MM.1S (cell line): ENCODE data around the gene FCHO1.

Experiments used
- DNase-seq: peaks from one replicate; pipeline ENCODE4 v3.0.0-alpha.2; 2015
- H2AFZ ChIP-seq: fragments of 300-600 bp; sonication (generic); 2 replicates; pipeline ENCODE4 v1.6.0; 2016; ENCODE audit warnings: antibody characterized with exemption, low read length
- H3F3A ChIP-seq: fragments of 300-600 bp; sonication (generic); 2 replicates; pipeline ENCODE4 v1.6.1; 2016; ENCODE audit warnings: mild to moderate bottlenecking, antibody characterized with exemption, low read length, moderate library complexity, mixed read lengths; ENCODE audit not compliant: insufficient read depth
- H3K27ac ChIP-seq: fragments of 300-600 bp; sonication (generic); 2 replicates; pipeline ENCODE4 v1.5.1; 2016; ENCODE audit warnings: mild to moderate bottlenecking, low read length
- H3K27me3 ChIP-seq: fragments of 300-600 bp; sonication (generic); replicated peaks from 2 replicates; pipeline ENCODE4 v1.6.0; 2016; ENCODE audit warnings: low read length; ENCODE audit not compliant: insufficient read depth
- H3K36me3 ChIP-seq: fragments of 300-600 bp; sonication (generic); replicated peaks from 2 replicates; pipeline ENCODE4 v1.6.1; 2016; ENCODE audit warnings: mild to moderate bottlenecking, low read length, mixed read lengths; ENCODE audit not compliant: insufficient read depth
- H3K4me1 ChIP-seq: fragments of 300-600 bp; sonication (generic); 2 replicates; pipeline ENCODE4 v1.6.1; 2016; ENCODE audit warnings: low read length, mixed read lengths
- H3K4me2 ChIP-seq: fragments of 300-600 bp; sonication (generic); 2 replicates; pipeline ENCODE4 v1.6.0; 2016; ENCODE audit warnings: low read depth, low read length
- H3K4me3 ChIP-seq: fragments of 300-600 bp; sonication (generic); 2 replicates; pipeline ENCODE4 v1.5.1; 2016; ENCODE audit warnings: low read length, mixed read lengths
- H3K79me2 ChIP-seq: fragments of 300-600 bp; sonication (generic); 2 replicates; pipeline ENCODE4 v1.6.1; 2016; ENCODE audit warnings: mixed run types, low read length, mixed read lengths
- H3K9ac ChIP-seq: fragments of 300-600 bp; sonication (generic); 2 replicates; pipeline ENCODE4 v1.6.1; 2016; ENCODE audit warnings: low read length, mixed read lengths
- H3K9me2 ChIP-seq: fragments of 300-600 bp; sonication (generic); replicated peaks from 2 replicates; pipeline ENCODE4 v1.6.1; 2016; ENCODE audit warnings: mild to moderate bottlenecking, low read length, mixed read lengths; ENCODE audit not compliant: insufficient read depth
- H3K9me3 ChIP-seq: fragments of 300-600 bp; sonication (generic); replicated peaks from 2 replicates; pipeline ENCODE4 v1.6.1; 2016; ENCODE audit warnings: mild to moderate bottlenecking, low read length, mixed read lengths; ENCODE audit not compliant: insufficient read depth
- H4K20me1 ChIP-seq: fragments of 300-600 bp; sonication (generic); 2 replicates; pipeline ENCODE4 v1.6.1; 2016; ENCODE audit warnings: mild to moderate bottlenecking, low read length, moderate library complexity, mixed read lengths; ENCODE audit not compliant: insufficient read depth
- EZH2 ChIP-seq: fragments of 300-600 bp; sonication (generic); optimal IDR thresholded peaks from 2 replicates; pipeline ENCODE3; 2017; ENCODE audit warnings: low read depth, mild to moderate bottlenecking, antibody characterized with exemption, low read length, mixed read lengths
- EZH2phosphoT487 ChIP-seq: fragments of 300-600 bp; sonication (generic); IDR thresholded peaks from 2 replicates; pipeline ENCODE4 v1.6.1; 2018; ENCODE audit warnings: antibody characterized with exemption, low read length
- TF ChIP-seq, protein P1 (sequence below): fragments of 300-600 bp; sonication (generic); IDR thresholded peaks from 2 replicates; pipeline ENCODE4 v1.5.1; 2016; ENCODE audit warnings: antibody characterized with exemption, low read length, mixed read lengths

The FCHO1 gene

GRCh38 chr19:17834350-17835181 lies 83.3 kb downstream of the FCHO1 start:
- Histone ChIP-seq H4K20me1 (no peaks in the 10 kb centered on the region), H3K4me1 (no peaks in the 10 kb centered on the region), H3K4me2 (no peak overlapping the region), H3K27me3 (no peaks in the 10 kb centered on the region), H3K9ac (no peak overlapping the region), H3K79me2 (no peaks in the 10 kb centered on the region), H3K4me3 (no peak overlapping the region), H3F3A (no peaks in the 10 kb centered on the region), H3K27ac (no peak overlapping the region), H3K9me2 (no peaks in the 10 kb centered on the region), H3K36me3 (no peaks in the 10 kb centered on the region), H3K9me3 (no peaks in the 10 kb centered on the region), H2AFZ (no peak overlapping the region)
- TF ChIP-seq, protein P1, sequence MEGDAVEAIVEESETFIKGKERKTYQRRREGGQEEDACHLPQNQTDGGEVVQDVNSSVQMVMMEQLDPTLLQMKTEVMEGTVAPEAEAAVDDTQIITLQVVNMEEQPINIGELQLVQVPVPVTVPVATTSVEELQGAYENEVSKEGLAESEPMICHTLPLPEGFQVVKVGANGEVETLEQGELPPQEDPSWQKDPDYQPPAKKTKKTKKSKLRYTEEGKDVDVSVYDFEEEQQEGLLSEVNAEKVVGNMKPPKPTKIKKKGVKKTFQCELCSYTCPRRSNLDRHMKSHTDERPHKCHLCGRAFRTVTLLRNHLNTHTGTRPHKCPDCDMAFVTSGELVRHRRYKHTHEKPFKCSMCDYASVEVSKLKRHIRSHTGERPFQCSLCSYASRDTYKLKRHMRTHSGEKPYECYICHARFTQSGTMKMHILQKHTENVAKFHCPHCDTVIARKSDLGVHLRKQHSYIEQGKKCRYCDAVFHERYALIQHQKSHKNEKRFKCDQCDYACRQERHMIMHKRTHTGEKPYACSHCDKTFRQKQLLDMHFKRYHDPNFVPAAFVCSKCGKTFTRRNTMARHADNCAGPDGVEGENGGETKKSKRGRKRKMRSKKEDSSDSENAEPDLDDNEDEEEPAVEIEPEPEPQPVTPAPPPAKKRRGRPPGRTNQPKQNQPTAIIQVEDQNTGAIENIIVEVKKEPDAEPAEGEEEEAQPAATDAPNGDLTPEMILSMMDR: no peak
- TF ChIP-seq EZH2 (no peak), EZH2phosphoT487 (no peak)
- no peak for DNase-seq

DNA sequence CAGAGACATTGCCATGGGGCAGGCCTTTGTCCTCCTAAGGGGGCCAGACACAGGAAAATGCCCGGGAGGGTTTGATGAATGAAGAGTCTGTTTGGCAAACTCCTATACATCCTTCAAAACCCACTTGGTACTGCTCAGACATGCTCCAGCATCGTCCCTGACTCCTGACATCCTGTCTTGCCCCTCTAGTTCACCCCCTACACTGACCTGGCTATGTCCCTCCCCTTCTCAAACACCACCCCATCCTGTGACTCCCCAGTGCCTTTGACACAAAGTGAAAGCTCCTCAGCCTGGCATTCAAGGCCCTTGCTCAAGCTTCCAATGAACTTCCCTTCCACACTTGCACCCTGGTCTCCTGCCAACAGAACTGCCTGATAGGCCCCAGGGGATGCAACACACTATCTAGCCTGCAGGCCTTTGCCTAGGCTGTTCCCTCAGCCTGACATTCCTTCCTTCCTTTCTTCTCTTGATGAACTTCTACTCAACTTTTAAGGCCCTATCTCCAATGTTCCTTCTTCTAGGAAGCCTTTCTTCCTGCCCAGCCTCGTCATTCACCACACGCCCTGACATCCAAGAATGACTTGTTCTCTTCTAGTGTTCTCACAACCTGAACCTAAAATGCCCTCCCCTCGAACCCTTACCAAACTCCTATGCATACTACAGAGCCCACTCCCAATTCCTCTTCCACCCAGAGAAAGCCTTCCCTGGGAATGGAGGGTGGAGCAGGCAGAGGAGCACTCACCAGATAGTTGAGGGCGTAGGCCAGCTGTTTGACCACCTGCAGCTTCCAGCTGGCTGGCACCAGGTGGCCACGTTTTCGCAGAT lies 84.1 kb downstream of the FCHO1 start:
- Histone ChIP-seq H3K27me3 (no peaks in the 10 kb centered on the region), H3K9me3 (no peaks in the 10 kb centered on the region), H3K9ac (no peak overlapping the region), H3K79me2 (no peaks in the 10 kb centered on the region), H3K4me2 (no peak overlapping the region), H3K4me1 (no peaks in the 10 kb centered on the region), H4K20me1 (no peaks in the 10 kb centered on the region), H3K9me2 (no peaks in the 10 kb centered on the region), H2AFZ (no peak overlapping the region), H3K36me3 (no peaks in the 10 kb centered on the region), H3F3A (no peaks in the 10 kb centered on the region), H3K4me3 (no peak overlapping the region), H3K27ac (no peak overlapping the region)
- TF ChIP-seq, protein P1: no peak
- TF ChIP-seq EZH2 (no peak), EZH2phosphoT487 (no peak)
- DNase-seq: no peak

- Histone ChIP-seq H3K9me2 (no peaks in the 10 kb centered on the region), H4K20me1 (no peaks in the 10 kb centered on the region), H3K4me3 (no peak overlapping the region), H3K9me3 (no peaks in the 10 kb centered on the region), H3K4me1 (no peaks in the 10 kb centered on the region), H3K4me2 (no peak overlapping the region), H3K27me3 (no peaks in the 10 kb centered on the region), H3K36me3 (no peaks in the 10 kb centered on the region), H3F3A (no peaks in the 10 kb centered on the region), H2AFZ (no peak overlapping the region), H3K9ac (no peak overlapping the region), H3K79me2 (no peaks in the 10 kb centered on the region), H3K27ac (no peak overlapping the region)
- TF ChIP-seq EZH2phosphoT487: no peak
- TF ChIP-seq EZH2: no peak
- TF ChIP-seq, protein P1: no peak
- no peak for DNase-seq
These were observed 85.3 kb downstream of the FCHO1 start for GRCh38 chr19:17836530-17836929.
